Panc1 (cell line): ENCODE results near the gene MKRN2OS.

Experiments used
- POLR2AphosphoS5 ChIP-seq: IDR thresholded peaks from 2 replicates; pipeline ENCODE4 v1.6.1; 2012; ENCODE audit warnings: mild to moderate bottlenecking, low read depth, low read length, moderate library complexity
- TF ChIP-seq, protein P1 (sequence below), 2 experiments: IDR thresholded peaks; 2 replicates each; pipeline ENCODE4 v1.6.1; 2011 to 2012; ENCODE audit warnings: low read depth in 2 of 2, control low read depth in 1 of 2, low read length in 1 of 2, mild to moderate bottlenecking in 1 of 2, moderate library complexity in 1 of 2; ENCODE audit not compliant: insufficient read depth in 1 of 2
- TF ChIP-seq, protein P2 (sequence below): fragments of 450-650 bp; IDR thresholded peaks from 2 replicates; pipeline ENCODE4 v1.5.1; 2017; ENCODE audit warnings: mild to moderate bottlenecking

DNA sequence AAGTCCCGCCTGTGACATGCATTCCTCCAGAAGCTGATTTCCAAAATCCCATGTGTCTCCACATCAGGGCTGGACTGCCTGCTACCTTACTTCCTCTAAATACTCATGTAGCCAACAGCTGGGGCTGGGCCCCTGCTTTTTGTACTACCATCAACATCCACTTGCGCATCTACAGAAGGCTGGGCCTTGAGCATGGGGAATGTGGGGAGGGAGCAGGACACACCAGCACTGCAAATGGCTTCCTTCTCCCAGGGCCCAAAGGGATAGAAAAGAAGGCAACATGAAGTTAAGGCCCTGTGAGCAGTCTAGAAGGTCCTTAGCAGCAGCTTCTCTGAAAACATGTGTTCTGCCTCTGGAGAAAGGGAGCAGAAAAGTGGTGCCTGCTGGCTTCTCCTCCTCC, 38.8 kb upstream of the MKRN2OS start:
- TF ChIP-seq, protein P1, sequence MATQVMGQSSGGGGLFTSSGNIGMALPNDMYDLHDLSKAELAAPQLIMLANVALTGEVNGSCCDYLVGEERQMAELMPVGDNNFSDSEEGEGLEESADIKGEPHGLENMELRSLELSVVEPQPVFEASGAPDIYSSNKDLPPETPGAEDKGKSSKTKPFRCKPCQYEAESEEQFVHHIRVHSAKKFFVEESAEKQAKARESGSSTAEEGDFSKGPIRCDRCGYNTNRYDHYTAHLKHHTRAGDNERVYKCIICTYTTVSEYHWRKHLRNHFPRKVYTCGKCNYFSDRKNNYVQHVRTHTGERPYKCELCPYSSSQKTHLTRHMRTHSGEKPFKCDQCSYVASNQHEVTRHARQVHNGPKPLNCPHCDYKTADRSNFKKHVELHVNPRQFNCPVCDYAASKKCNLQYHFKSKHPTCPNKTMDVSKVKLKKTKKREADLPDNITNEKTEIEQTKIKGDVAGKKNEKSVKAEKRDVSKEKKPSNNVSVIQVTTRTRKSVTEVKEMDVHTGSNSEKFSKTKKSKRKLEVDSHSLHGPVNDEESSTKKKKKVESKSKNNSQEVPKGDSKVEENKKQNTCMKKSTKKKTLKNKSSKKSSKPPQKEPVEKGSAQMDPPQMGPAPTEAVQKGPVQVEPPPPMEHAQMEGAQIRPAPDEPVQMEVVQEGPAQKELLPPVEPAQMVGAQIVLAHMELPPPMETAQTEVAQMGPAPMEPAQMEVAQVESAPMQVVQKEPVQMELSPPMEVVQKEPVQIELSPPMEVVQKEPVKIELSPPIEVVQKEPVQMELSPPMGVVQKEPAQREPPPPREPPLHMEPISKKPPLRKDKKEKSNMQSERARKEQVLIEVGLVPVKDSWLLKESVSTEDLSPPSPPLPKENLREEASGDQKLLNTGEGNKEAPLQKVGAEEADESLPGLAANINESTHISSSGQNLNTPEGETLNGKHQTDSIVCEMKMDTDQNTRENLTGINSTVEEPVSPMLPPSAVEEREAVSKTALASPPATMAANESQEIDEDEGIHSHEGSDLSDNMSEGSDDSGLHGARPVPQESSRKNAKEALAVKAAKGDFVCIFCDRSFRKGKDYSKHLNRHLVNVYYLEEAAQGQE (IDR thresholded peaks at IDR 0.05; ENCODE audit: insufficient read depth in 1 of 2, low read depth in 2 of 2, low read length in 1 of 2), result no peak
- TF ChIP-seq, protein P2, sequence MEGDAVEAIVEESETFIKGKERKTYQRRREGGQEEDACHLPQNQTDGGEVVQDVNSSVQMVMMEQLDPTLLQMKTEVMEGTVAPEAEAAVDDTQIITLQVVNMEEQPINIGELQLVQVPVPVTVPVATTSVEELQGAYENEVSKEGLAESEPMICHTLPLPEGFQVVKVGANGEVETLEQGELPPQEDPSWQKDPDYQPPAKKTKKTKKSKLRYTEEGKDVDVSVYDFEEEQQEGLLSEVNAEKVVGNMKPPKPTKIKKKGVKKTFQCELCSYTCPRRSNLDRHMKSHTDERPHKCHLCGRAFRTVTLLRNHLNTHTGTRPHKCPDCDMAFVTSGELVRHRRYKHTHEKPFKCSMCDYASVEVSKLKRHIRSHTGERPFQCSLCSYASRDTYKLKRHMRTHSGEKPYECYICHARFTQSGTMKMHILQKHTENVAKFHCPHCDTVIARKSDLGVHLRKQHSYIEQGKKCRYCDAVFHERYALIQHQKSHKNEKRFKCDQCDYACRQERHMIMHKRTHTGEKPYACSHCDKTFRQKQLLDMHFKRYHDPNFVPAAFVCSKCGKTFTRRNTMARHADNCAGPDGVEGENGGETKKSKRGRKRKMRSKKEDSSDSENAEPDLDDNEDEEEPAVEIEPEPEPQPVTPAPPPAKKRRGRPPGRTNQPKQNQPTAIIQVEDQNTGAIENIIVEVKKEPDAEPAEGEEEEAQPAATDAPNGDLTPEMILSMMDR, result no peak
- TF ChIP-seq POLR2AphosphoS5, result no peak
